HepG2 (cell line): ENCODE data around the gene DOHH. TPM values are rescaled to one million over a fixed set of nuclear protein-coding genes. Genes with fewer than 3 reads are reported as not detected.
A peak's percentile ranks its signal among the peaks of the same experiment; 100 is the strongest.

Source experiments
- HDAC6 ChIP-seq: fragments of 200-600 bp; sonication (generic); IDR thresholded peaks from 2 replicates; pipeline ENCODE4 v1.7.0; 2017; ENCODE audit warnings: mild to moderate bottlenecking, antibody characterized with exemption, low read length, low read depth
- KDM2A ChIP-seq: sonication (generic); formaldehyde crosslinking; IDR thresholded peaks from 2 replicates; pipeline ENCODE4 v1.4.0; 2020; ENCODE audit warnings: low read depth, missing genetic modification reagents, borderline replicate concordance
- KLF13 ChIP-seq: sonication (generic); formaldehyde crosslinking; IDR thresholded peaks from 2 replicates; pipeline ENCODE4 v1.4.0; 2020; ENCODE audit warnings: mild to moderate bottlenecking, missing genetic modification reagents
- NR2F2 ChIP-seq: IDR thresholded peaks from 2 replicates; pipeline ENCODE4 v1.6.1; 2012; ENCODE audit warnings: low read depth, inconsistent platforms, borderline replicate concordance
- PHF8 ChIP-seq: sonication (generic); formaldehyde crosslinking; IDR thresholded peaks from 2 replicates; pipeline ENCODE4 v1.5.0; 2020; ENCODE audit warnings: missing genetic modification reagents
- RXRB ChIP-seq: IDR thresholded peaks from 2 replicates; pipeline ENCODE4 v1.6.1; 2016; ENCODE audit warnings: borderline replicate concordance, missing genetic modification reagents, missing compliant biosample characterization
- ZC3H4 ChIP-seq: sonication (generic); formaldehyde crosslinking; IDR thresholded peaks from 2 replicates; pipeline ENCODE4 v1.4.0; 2020; ENCODE audit warnings: missing genetic modification reagents, borderline replicate concordance
- ZNF816 ChIP-seq: sonication (generic); formaldehyde crosslinking; IDR thresholded peaks from 2 replicates; pipeline ENCODE4 v1.8.0; 2022; ENCODE audit warnings: missing genetic modification reagents, mild to moderate bottlenecking, borderline replicate concordance
- polyA plus RNA-seq, 8 experiments: library from polyadenylated mRNA; depleted of rRNA in 3 of 8; stranded (reverse) in 7 of 8; unstranded in 1 of 8; fragments of >200 nt; fragmentation: Illumina TruSeq in 4 of 8; extraction: Trizol in 4 of 8; gene quantifications; 2 replicates each; pipeline versions ENCODE4 v1.2.1 to v1.2.3, GENCODE V29; 2011 to 2016; ENCODE audit warnings: low read depth in 4 of 8, missing spikeins in 1 of 8, mixed read lengths in 1 of 8; ENCODE audit not compliant: insufficient read depth in 1 of 8
- total RNA-seq, 5 experiments: library from RNA; depleted of rRNA; stranded (reverse); fragments of >200 nt; fragmentation: Illumina TruSeq; extraction: Trizol; gene quantifications; 2 replicates each; pipeline ENCODE4 v1.2.3, GENCODE V29; 2016; ENCODE audit warnings: low read depth in 1 of 5
- TF ChIP-seq, protein P1 (sequence below): sonication (generic); formaldehyde crosslinking; IDR thresholded peaks from 2 replicates; pipeline ENCODE4 v1.5.1; 2020; ENCODE audit warnings: missing genetic modification reagents, mild to moderate bottlenecking, borderline replicate concordance
- TF ChIP-seq, protein P2 (sequence below): sonication (generic); formaldehyde crosslinking; IDR thresholded peaks from 2 replicates; pipeline ENCODE4 v1.5.1; 2020; ENCODE audit warnings: missing genetic modification reagents, mild to moderate bottlenecking, borderline replicate concordance
- TF ChIP-seq, protein P3 (sequence below): sonication (generic); formaldehyde crosslinking; IDR thresholded peaks from 2 replicates; pipeline ENCODE4 v1.4.0; 2020; ENCODE audit warnings: missing genetic modification reagents, borderline replicate concordance
- TF ChIP-seq, protein P4 (sequence below): sonication (generic); formaldehyde crosslinking; IDR thresholded peaks from 2 replicates; pipeline ENCODE4 v1.5.0; 2020; ENCODE audit warnings: missing genetic modification reagents
- TF ChIP-seq, protein P5 (sequence below): sonication (generic); formaldehyde crosslinking; IDR thresholded peaks from 2 replicates; pipeline ENCODE4 v1.5.0; 2020; ENCODE audit warnings: mild to moderate bottlenecking, missing genetic modification reagents
- TF ChIP-seq, protein P6 (sequence below): sonication (generic); formaldehyde crosslinking; IDR thresholded peaks from 2 replicates; pipeline ENCODE4 v1.9.0; 2021; ENCODE audit warnings: mild to moderate bottlenecking, missing genetic modification reagents

The DOHH gene
- total and polyA plus RNA-seq, 2 of the 13 experiments (the other 11 are each of a cell fraction or from before 2014, with no cell fraction given) = 3.5 to 13.7 TPM

DNA sequence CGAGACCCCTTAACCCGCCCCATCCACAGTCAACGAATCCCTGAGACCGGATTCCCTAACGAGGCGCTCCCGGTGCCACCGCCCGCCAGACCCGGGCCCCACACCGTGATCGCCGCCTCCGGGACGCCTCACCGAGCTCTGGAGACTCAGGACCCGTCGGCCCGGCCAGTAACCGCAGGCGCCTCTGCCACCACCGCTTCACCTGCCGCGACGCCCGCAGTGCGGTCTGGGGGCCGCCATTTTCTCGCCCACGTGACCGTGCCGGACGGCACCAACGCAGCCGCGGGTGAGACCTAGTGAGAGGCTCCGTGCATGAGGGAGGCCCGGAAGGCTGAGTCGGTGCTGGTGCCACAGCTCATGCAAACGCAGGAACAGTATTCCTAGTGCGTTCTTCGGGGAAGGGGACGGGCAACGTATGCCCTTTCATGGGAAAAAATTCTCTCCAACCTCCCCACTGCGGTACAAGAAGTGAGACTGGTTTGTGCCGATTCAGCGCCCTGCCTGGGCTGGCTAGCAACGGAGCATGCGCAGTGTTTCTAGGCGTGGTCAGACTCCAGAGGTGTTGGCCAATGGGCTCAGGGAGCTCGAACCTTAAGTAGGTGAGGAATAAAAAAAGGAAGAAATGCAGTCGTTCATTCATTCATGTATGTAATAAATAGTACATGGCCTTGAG is at the start of gene DOHH (continued):
- no peak for TF ChIP-seq ZC3H4 (CRISPR knock-in tag)
- TF ChIP-seq PHF8 (CRISPR knock-in tag) = peak; percentile 89
- TF ChIP-seq, protein P1, sequence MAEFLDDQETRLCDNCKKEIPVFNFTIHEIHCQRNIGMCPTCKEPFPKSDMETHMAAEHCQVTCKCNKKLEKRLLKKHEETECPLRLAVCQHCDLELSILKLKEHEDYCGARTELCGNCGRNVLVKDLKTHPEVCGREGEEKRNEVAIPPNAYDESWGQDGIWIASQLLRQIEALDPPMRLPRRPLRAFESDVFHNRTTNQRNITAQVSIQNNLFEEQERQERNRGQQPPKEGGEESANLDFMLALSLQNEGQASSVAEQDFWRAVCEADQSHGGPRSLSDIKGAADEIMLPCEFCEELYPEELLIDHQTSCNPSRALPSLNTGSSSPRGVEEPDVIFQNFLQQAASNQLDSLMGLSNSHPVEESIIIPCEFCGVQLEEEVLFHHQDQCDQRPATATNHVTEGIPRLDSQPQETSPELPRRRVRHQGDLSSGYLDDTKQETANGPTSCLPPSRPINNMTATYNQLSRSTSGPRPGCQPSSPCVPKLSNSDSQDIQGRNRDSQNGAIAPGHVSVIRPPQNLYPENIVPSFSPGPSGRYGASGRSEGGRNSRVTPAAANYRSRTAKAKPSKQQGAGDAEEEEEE (CRISPR knock-in tag) = no peak
- TF ChIP-seq, protein P2, sequence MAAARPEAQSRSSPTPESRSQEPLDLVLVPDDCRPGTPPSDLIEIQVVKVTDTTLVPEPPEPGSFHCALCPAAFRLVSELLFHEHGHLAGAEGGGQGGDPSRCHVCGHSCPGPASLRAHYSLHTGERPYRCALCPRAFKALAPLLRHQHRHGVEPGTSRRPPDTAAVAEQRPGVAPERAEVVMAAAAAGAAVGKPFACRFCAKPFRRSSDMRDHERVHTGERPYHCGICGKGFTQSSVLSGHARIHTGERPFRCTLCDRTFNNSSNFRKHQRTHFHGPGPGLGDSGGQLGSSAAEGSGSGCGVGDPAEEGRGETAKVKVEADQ = peak; percentile 80; the same call in 1 of the 2 replicates
- TF ChIP-seq, protein P3, sequence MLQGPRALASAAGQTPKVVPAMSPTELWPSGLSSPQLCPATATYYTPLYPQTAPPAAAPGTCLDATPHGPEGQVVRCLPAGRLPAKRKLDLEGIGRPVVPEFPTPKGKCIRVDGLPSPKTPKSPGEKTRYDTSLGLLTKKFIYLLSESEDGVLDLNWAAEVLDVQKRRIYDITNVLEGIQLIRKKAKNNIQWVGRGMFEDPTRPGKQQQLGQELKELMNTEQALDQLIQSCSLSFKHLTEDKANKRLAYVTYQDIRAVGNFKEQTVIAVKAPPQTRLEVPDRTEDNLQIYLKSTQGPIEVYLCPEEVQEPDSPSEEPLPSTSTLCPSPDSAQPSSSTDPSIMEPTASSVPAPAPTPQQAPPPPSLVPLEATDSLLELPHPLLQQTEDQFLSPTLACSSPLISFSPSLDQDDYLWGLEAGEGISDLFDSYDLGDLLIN (CRISPR knock-in tag) = 0 out of 2 replicates have a peak, but pooled peaks have one; percentile 25
- no peak for TF ChIP-seq ZNF816
- TF ChIP-seq, protein P4, sequence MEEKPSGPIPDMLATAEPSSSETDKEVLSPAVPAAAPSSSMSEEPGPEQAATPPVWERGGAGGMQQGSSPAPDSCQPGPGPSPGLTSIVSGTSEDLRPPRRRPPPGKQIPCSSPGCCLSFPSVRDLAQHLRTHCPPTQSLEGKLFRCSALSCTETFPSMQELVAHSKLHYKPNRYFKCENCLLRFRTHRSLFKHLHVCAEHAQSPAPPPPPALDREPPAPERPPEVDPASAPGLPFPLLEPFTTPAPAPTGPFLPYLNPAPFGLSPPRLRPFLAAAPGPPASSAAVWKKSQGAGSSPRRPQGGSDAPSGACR = peak; percentile 71; the same call in 1 of the 2 replicates
- TF ChIP-seq, protein P5, sequence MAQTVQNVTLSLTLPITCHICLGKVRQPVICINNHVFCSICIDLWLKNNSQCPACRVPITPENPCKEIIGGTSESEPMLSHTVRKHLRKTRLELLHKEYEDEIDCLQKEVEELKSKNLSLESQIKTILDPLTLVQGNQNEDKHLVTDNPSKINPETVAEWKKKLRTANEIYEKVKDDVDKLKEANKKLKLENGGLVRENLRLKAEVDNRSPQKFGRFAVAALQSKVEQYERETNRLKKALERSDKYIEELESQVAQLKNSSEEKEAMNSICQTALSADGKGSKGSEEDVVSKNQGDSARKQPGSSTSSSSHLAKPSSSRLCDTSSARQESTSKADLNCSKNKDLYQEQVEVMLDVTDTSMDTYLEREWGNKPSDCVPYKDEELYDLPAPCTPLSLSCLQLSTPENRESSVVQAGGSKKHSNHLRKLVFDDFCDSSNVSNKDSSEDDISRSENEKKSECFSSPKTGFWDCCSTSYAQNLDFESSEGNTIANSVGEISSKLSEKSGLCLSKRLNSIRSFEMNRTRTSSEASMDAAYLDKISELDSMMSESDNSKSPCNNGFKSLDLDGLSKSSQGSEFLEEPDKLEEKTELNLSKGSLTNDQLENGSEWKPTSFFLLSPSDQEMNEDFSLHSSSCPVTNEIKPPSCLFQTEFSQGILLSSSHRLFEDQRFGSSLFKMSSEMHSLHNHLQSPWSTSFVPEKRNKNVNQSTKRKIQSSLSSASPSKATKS (CRISPR knock-in tag) = no peak
- TF ChIP-seq, protein P6, sequence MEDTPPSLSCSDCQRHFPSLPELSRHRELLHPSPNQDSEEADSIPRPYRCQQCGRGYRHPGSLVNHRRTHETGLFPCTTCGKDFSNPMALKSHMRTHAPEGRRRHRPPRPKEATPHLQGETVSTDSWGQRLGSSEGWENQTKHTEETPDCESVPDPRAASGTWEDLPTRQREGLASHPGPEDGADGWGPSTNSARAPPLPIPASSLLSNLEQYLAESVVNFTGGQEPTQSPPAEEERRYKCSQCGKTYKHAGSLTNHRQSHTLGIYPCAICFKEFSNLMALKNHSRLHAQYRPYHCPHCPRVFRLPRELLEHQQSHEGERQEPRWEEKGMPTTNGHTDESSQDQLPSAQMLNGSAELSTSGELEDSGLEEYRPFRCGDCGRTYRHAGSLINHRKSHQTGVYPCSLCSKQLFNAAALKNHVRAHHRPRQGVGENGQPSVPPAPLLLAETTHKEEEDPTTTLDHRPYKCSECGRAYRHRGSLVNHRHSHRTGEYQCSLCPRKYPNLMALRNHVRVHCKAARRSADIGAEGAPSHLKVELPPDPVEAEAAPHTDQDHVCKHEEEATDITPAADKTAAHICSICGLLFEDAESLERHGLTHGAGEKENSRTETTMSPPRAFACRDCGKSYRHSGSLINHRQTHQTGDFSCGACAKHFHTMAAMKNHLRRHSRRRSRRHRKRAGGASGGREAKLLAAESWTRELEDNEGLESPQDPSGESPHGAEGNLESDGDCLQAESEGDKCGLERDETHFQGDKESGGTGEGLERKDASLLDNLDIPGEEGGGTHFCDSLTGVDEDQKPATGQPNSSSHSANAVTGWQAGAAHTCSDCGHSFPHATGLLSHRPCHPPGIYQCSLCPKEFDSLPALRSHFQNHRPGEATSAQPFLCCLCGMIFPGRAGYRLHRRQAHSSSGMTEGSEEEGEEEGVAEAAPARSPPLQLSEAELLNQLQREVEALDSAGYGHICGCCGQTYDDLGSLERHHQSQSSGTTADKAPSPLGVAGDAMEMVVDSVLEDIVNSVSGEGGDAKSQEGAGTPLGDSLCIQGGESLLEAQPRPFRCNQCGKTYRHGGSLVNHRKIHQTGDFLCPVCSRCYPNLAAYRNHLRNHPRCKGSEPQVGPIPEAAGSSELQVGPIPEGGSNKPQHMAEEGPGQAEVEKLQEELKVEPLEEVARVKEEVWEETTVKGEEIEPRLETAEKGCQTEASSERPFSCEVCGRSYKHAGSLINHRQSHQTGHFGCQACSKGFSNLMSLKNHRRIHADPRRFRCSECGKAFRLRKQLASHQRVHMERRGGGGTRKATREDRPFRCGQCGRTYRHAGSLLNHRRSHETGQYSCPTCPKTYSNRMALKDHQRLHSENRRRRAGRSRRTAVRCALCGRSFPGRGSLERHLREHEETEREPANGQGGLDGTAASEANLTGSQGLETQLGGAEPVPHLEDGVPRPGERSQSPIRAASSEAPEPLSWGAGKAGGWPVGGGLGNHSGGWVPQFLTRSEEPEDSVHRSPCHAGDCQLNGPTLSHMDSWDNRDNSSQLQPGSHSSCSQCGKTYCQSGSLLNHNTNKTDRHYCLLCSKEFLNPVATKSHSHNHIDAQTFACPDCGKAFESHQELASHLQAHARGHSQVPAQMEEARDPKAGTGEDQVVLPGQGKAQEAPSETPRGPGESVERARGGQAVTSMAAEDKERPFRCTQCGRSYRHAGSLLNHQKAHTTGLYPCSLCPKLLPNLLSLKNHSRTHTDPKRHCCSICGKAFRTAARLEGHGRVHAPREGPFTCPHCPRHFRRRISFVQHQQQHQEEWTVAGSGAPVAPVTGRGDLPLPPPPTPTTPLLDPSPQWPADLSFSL (CRISPR knock-in tag) = no peak
- TF ChIP-seq NR2F2 = 0 out of 2 replicates have a peak, but pooled peaks have one; percentile 28
- no peak for TF ChIP-seq HDAC6
- peak; percentile 89 for TF ChIP-seq KDM2A
- TF ChIP-seq RXRB = 0 out of 2 replicates have a peak, but pooled peaks have one; percentile 45
- 0 out of 2 replicates have a peak, but pooled peaks have one; percentile 71 for TF ChIP-seq KLF13
